Measurements from ENCODE around the gene CREB5.

Gene CREB5

DNA sequence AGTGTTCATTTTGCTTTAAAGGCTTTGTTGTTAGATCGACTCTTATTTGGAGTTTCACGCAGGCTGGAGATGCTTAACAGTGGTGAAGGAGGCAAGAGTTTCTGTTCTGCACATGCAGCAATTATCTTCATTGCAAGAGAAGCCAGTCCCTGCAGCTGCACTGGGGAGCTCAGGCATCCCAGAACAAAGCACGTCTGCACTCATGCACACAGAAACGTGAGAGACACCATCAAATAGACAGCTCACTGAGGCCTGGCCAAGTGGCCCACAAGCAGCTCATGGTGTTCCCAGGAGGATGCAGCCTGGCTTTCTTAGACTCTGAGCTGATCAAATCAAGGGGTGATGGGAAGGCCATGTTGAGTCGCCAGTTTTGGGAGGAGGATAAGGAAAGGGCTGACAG is 246.1 kb downstream of the CREB5 start:
- no peak overlapping the region for H3K4me3 ChIP-seq (ENCODE audit: low read length)
- DNase-seq (ENCODE audit: low read depth) = no peak
- TF ChIP-seq, protein P1, sequence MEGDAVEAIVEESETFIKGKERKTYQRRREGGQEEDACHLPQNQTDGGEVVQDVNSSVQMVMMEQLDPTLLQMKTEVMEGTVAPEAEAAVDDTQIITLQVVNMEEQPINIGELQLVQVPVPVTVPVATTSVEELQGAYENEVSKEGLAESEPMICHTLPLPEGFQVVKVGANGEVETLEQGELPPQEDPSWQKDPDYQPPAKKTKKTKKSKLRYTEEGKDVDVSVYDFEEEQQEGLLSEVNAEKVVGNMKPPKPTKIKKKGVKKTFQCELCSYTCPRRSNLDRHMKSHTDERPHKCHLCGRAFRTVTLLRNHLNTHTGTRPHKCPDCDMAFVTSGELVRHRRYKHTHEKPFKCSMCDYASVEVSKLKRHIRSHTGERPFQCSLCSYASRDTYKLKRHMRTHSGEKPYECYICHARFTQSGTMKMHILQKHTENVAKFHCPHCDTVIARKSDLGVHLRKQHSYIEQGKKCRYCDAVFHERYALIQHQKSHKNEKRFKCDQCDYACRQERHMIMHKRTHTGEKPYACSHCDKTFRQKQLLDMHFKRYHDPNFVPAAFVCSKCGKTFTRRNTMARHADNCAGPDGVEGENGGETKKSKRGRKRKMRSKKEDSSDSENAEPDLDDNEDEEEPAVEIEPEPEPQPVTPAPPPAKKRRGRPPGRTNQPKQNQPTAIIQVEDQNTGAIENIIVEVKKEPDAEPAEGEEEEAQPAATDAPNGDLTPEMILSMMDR (conservative IDR thresholded peaks at IDR 0.05; ENCODE audit: low read length) = no peak

DNA sequence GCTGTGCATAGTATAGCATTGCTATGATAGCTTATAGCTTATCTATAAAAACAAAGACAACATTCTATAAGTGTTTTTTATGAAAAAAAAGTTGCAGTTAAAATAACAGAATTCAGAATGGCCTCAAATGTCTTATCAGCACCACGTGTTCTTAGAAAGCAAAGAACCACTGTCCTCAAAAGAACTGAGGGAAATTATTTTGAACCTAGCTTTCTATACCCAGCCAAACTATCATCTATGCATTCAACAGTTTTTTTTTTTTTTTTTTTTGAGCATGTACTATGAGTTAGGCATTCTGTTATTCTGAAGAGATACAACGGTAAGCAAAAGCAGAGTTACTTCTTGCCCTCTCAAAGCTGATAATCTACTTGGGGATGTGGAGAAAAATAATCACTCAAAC is 247.8 kb downstream of the CREB5 start:
- H3K4me3 ChIP-seq (ENCODE audit: low read length) = no peak overlapping the region
- DNase-seq (ENCODE audit: low read depth) = no peak
- TF ChIP-seq, protein P1 (conservative IDR thresholded peaks at IDR 0.05; ENCODE audit: low read length) = no peak

DNA sequence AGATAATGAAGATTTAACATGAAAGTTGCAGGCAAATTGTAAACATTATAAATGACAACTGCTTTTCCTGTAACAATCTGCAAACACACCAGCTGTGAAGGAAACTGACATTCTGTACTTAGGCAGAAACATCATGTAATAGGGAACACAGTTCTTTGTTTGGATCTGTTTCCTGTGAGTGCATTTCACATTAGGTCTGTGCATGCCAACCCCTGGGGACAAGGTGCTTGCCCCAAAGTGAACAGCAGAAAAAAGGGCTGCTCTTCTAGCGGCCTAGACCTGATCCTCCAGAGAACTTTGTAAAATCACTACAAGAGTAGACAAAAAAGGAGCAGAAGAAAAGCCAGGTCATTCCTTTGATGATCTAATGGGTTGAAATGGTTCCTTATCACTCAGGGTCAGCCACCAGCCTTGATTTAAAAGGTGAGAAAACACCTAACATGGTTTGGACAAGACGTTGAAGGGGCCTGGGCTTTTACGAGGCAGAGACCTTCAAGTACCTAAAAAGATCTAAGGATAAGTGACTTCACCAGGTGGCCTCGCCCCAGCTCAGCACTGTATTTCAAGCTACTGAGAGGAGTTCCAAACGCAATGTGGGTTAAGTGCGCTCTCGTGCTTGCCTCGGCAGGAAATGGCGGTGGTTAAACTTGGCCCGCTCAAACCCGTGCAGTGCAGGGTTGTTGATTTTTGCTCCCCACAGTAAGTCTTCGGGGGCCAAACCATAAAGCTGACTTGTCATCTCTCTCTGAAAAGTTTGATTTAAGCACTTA is 249.7 kb downstream of the CREB5 start:
- H3K4me3 ChIP-seq (ENCODE audit: low read length) = no peak overlapping the region
- TF ChIP-seq, protein P1 (conservative IDR thresholded peaks at IDR 0.05; ENCODE audit: low read length) = no peak
- DNase-seq (ENCODE audit: low read depth) = no peak

DNA sequence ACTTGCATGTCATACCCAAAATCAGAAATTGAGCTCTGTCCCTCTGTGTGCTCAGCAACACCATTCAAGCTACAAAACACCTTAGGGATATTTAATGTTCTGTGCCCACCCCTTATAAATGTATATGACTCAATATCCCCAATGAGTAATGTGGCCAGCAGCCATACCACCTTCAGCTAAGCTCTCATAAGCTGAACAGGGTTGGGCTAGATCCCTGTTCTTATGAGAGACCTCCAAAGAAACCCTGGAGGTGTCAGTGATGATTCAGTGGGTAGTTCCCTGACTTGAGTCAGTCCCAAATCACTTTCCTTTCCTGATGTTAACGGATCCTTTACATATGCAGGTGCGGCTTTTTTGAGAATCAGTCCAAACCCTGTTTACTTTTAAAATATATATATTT is 253.8 kb downstream of the CREB5 start:
- no peak for DNase-seq (ENCODE audit: low read depth)
- no peak overlapping the region for H3K4me3 ChIP-seq (ENCODE audit: low read length)
- TF ChIP-seq, protein P1 (conservative IDR thresholded peaks at IDR 0.05; ENCODE audit: low read length) = no peak

DNA sequence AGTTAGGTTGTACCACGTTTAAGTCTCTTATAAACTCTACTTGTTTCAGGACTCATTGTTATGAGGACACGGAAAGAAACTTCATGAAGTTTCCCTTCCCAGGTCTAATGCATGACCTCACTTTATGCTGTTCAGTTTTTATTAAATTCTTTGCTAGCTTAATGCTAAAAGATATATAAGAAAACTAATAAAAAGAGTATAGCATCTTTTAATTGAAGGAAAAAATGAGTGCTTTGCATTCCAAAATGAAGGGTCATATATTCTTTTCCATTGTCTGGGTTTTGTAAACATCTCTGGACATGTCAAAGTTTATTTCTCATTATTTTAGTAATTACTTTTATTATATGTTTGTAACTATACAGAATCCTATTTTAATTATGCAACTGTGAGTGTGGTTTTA is 255.8 kb downstream of the CREB5 start:
- H3K4me3 ChIP-seq (ENCODE audit: low read length) = no peak overlapping the region
- no peak for DNase-seq (ENCODE audit: low read depth)
- TF ChIP-seq, protein P1 (conservative IDR thresholded peaks at IDR 0.05; ENCODE audit: low read length) = no peak

DNA sequence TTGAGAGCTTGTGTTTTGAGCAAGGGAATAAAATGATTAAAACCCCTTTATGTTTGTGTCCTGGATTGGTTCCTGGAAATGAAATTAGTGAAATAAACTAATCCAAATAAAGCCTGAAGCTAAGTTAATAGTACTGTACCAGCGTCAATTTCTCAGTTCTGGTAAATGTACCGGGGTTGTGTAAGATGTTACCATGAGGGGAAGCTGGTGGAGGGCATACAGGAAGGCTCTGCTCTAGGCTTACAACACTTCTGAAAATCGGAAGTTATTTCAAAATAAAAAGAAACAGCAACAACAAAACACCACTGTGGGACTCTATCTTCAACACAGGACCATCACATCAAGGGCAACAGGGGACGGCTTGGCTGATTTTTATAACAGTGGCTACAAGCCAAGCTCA is 257.0 kb downstream of the CREB5 start:
- no peak for DNase-seq (ENCODE audit: low read depth)
- TF ChIP-seq, protein P1 (conservative IDR thresholded peaks at IDR 0.05; ENCODE audit: low read length) = no peak
- H3K4me3 ChIP-seq (ENCODE audit: low read length) = no peak overlapping the region

DNA sequence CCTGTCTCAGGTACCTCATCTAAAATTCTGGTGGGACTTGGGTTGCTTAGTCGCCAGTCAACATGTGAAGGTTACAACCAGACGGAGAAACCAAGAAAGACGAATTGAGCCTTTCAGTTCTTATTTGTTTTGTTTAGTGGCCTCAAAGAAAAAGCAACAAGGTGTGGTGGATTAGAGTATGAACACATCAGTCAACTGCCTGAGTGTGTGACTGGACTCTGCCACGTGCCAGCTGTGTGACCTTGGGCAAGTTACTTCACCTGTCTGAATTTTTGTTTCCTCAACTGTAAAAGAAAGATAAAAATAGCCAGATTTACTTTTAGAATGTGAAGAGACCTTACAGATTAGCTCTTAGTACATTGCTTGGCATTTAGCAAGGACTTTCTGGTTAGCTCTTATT is 259.2 kb downstream of the CREB5 start:
- DNase-seq (ENCODE audit: low read depth) = no peak
- TF ChIP-seq, protein P1 (conservative IDR thresholded peaks at IDR 0.05; ENCODE audit: low read length) = no peak
- no peak overlapping the region for H3K4me3 ChIP-seq (ENCODE audit: low read length)
